OCI-LY7 (cell line): ENCODE data around the gene GRAP2. TPM values are rescaled to one million over a fixed set of nuclear protein-coding genes. Genes with fewer than 3 reads are reported as not detected.

Experiments used
- BruUV-seq: library from RNA; stranded (reverse); fragments of 400-500 nt; replicated peaks from 2 replicates; lab custom pipeline; 2021; lab: Mats Ljungman, UMichigan
- CTCF ChIA-PET: fragments of 300-600 bp; sonication (Branson Sonifier 250); formaldehyde crosslinking; loops from one replicate; lab custom pipeline; 2022; ENCODE audit warnings: antibody characterized with exemption; ENCODE audit not compliant: unreplicated experiment; lab: Charles Lee
- POLR2A ChIA-PET: fragments of 300-600 bp; sonication (Branson Sonifier 250); formaldehyde crosslinking; loops from one replicate; lab custom pipeline; 2022; ENCODE audit warnings: antibody characterized with exemption; lab: Charles Lee
- DNase-seq: peaks from one replicate; pipeline ENCODE4 v3.0.0-alpha.2; 2015; ENCODE audit warnings: low spot score
- H2AFZ ChIP-seq: fragments of 200-600 bp; sonication (generic), shearing (Covaris generic); 2 replicates; pipeline ENCODE4 v1.6.1; 2014; ENCODE audit warnings: mild to moderate bottlenecking, antibody characterized with exemption, low read length, moderate library complexity
- H3K27ac ChIP-seq: fragments of 200-600 bp; sonication (generic); 2 replicates; pipeline ENCODE4 v1.5.1; 2014; ENCODE audit warnings: mixed run types, low read depth, mild to moderate bottlenecking, moderate library complexity, low read length, inconsistent platforms; ENCODE audit not compliant: poor library complexity, severe bottlenecking
- H3K36me3 ChIP-seq: fragments of 200-600 bp; sonication (generic); 2 replicates; pipeline ENCODE4 v1.6.1; 2014; ENCODE audit warnings: mild to moderate bottlenecking, antibody characterized with exemption, low read length, moderate library complexity, mixed read lengths; ENCODE audit not compliant: insufficient read depth
- H3K4me1 ChIP-seq: fragments of 200-600 bp; sonication (generic); 2 replicates; pipeline ENCODE4 v1.5.1; 2014; ENCODE audit warnings: mild to moderate bottlenecking, low read length; ENCODE audit not compliant: insufficient read depth, poor library complexity, severe bottlenecking
- H3K4me2 ChIP-seq: fragments of 200-600 bp; sonication (generic); 2 replicates; pipeline ENCODE4 v1.6.1; 2014; ENCODE audit warnings: mild to moderate bottlenecking, low read length
- H3K4me3 ChIP-seq: fragments of 200-600 bp; sonication (generic); 2 replicates; pipeline ENCODE4 v1.5.1; 2014; ENCODE audit warnings: mild to moderate bottlenecking, low read depth, low read length; ENCODE audit not compliant: poor library complexity, severe bottlenecking
- H3K79me2 ChIP-seq: fragments of 200-600 bp; sonication (generic); 2 replicates; pipeline ENCODE4 v1.6.1; 2016; ENCODE audit warnings: low read depth, mild to moderate bottlenecking, low read length, moderate library complexity, mixed read lengths; ENCODE audit not compliant: insufficient read depth
- H3K9me2 ChIP-seq: fragments of 200-600 bp; sonication (generic); 2 replicates; pipeline ENCODE4 v1.6.1; 2016; ENCODE audit warnings: mild to moderate bottlenecking, low read length, mixed read lengths; ENCODE audit not compliant: insufficient read depth
- H3K9me3 ChIP-seq: fragments of 200-600 bp; sonication (generic); 2 replicates; pipeline ENCODE4 v1.6.1; 2014; ENCODE audit warnings: mild to moderate bottlenecking, mixed run types, low read length, mixed read lengths
- H4K20me1 ChIP-seq: fragments of 200-600 bp; sonication (generic); 2 replicates; pipeline ENCODE4 v1.6.1; 2014; ENCODE audit warnings: mild to moderate bottlenecking, antibody characterized with exemption, low read length, moderate library complexity, mixed read lengths; ENCODE audit not compliant: insufficient read depth
- CTCF ChIP-seq: fragments of 200-600 bp; sonication (generic); conservative IDR thresholded peaks from 2 replicates; pipeline ENCODE4 v1.5.1; 2014; ENCODE audit warnings: mild to moderate bottlenecking, antibody characterized with exemption, low read length, moderate library complexity, mixed read lengths
- EZH2phosphoT487 ChIP-seq: fragments of 200-600 bp; sonication (generic); IDR thresholded peaks from 2 replicates; pipeline ENCODE4 v1.6.1; 2018; ENCODE audit warnings: low read depth, borderline replicate concordance, mild to moderate bottlenecking, mixed run types, antibody characterized with exemption, low read length, moderate library complexity, mixed read lengths
- intact Hi-C: fragments of 100-400 bp; cut with micrococcal nuclease; formaldehyde crosslinking; loops from one replicate; pipeline ENCODE4 v1.10.0; 2022; ENCODE audit not compliant: unreplicated experiment
- total RNA-seq, 2 experiments: library from RNA; depleted of rRNA in 1 of 2; stranded (reverse); fragments of >200 nt in 1 of 2; shearing (Covaris generic) in 1 of 2; gene quantifications; 2 replicates each; pipeline ENCODE4 v1.2.3, GENCODE V29; 2014 to 2022

The GRAP2 gene
- total RNA-seq, 2 experiments from 2014 or later, result not detected

- no peaks in the 10 kb centered on the region for H3K4me1 ChIP-seq
- H3K9me3 ChIP-seq, result no peaks in the 10 kb centered on the region
- no TSS peak for BruUV-seq
- no peaks in the 10 kb centered on the region for H3K36me3 ChIP-seq
- ChIA-PET POLR2A (no interaction called here), CTCF (no interaction called here)
- no peak for TF ChIP-seq CTCF
- no peak for TF ChIP-seq EZH2phosphoT487
- no peak overlapping the region for H3K4me3 ChIP-seq
- intact Hi-C loops, result no loop called here
- no peak overlapping the region for H3K27ac ChIP-seq
- DNase-seq, result no peak
- no peaks in the 10 kb centered on the region for H3K79me2 ChIP-seq
- H2AFZ ChIP-seq, result no peak overlapping the region
- H3K4me2 ChIP-seq, result no peak overlapping the region
- H4K20me1 ChIP-seq, result no peaks in the 10 kb centered on the region
- no peaks in the 10 kb centered on the region for H3K9me2 ChIP-seq
Measured at GRCh38 chr22:39973656-39974055, 72.8 kb downstream of the GRAP2 start.

GRCh38 chr22:39974065-39974464, 73.2 kb downstream of the GRAP2 start:
- ChIA-PET POLR2A (no interaction called here), CTCF (no interaction called here)
- no peaks in the 10 kb centered on the region for H3K4me1 ChIP-seq
- H4K20me1 ChIP-seq, result no peaks in the 10 kb centered on the region
- no peak overlapping the region for H3K4me2 ChIP-seq
- TF ChIP-seq EZH2phosphoT487 (no peak), CTCF (no peak)
- H3K4me3 ChIP-seq, result no peak overlapping the region
- no peaks in the 10 kb centered on the region for H3K9me3 ChIP-seq
- no peaks in the 10 kb centered on the region for H3K9me2 ChIP-seq
- H3K36me3 ChIP-seq, result no peaks in the 10 kb centered on the region
- no peak overlapping the region for H3K27ac ChIP-seq
- H2AFZ ChIP-seq, result no peak overlapping the region
- intact Hi-C loops, result no loop called here
- DNase-seq, result no peak
- H3K79me2 ChIP-seq, result no peaks in the 10 kb centered on the region
- no TSS peak for BruUV-seq

DNA sequence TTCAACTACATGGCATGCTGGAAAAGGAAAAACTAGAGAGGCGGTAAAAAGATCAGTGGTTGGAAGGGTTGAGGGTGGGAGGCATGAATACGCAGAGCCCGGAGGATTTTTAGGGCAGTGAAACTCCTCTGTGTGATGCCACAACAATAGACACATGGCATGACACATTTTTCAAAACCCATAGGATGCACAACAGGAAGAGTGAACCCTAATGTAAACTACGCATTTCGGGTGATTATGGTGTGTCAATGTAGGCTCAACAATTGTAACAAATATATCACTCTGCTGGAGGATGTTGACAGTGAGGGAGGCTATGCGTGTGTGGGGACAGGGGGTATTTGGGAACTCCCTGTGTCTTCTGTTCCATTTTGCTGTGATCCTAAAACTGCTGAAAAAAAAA, 78.2 kb downstream of the GRAP2 start:
- no peaks in the 10 kb centered on the region for H3K9me2 ChIP-seq
- no peaks in the 10 kb centered on the region for H4K20me1 ChIP-seq
- CTCF ChIA-PET, result no interaction called here
- no peak for DNase-seq
- no peaks in the 10 kb centered on the region for H3K4me1 ChIP-seq
- no peak for TF ChIP-seq CTCF
- no peak for TF ChIP-seq EZH2phosphoT487
- BruUV-seq, result no TSS peak
- H3K4me2 ChIP-seq, result no peak overlapping the region
- POLR2A ChIA-PET, result interaction anchor here (0.6 kb wide), 1 partner anchor 222 kb away, joined by 6 read pairs; no protein-coding TSS in a partner anchor
- no peak overlapping the region for H3K27ac ChIP-seq
- intact Hi-C loops, result no loop called here
- H3K9me3 ChIP-seq, result no peaks in the 10 kb centered on the region
- no peak overlapping the region for H3K4me3 ChIP-seq
- H2AFZ ChIP-seq, result no peak overlapping the region
- H3K79me2 ChIP-seq, result no peaks in the 10 kb centered on the region
- H3K36me3 ChIP-seq, result no peaks in the 10 kb centered on the region
